ENCODE results near the gene HNMT. TPM values are rescaled to one million over a fixed set of nuclear protein-coding genes. Genes with fewer than 3 reads are reported as not detected.

HNMT gene
- total RNA-seq, 2 donors from 2014 or later = 37.2 to 52.1 TPM

DNA sequence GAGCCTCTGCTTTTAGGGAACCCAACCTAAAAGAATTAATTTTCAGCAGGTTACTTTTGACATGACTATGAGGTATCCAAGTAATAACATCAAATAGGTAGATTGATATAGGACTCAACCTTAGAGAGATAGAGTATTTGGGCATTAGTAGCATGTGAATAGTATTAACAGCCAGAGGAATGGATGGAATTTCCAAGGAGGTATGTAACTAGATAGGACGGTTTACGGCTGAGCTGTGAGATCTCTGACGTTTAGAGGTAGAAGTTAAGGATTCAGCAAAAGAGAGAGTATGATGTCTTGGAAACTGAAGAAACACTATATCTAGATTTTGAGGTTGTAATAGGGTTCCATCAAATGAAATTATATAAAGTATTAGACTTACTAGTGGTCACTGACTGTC is 70.3 kb downstream of the HNMT start:
- intact Hi-C loops (cut with DNase I) = no loop called here
- no peak for DNase-seq
- WGBS, 2 donors = 90% methylated on average over 3 of the region's 3 CpGs
- Histone ChIP-seq H3K27ac (no peak overlapping the region), H3K27me3 (no peaks in the 10 kb centered on the region), H3K36me3 (replicated peaks in 1 of 2; ENCODE audit: insufficient read depth in 1 of 2, low read depth in 2 of 2) (no peaks in the 10 kb centered on the region), H3K9me3 (no peaks in the 10 kb centered on the region), H3K4me1 (no peaks in the 10 kb centered on the region), H3K4me3 (no peak overlapping the region)
- no peak for ATAC-seq
- TF ChIP-seq CTCF (IDR thresholded peaks at IDR 0.05) (no peak), POLR2A (IDR thresholded peaks at IDR 0.05) (no peak)

GRCh38 chr2:138035608-138036217 is 71.4 kb downstream of the HNMT start:
- H3K27me3 ChIP-seq = no peaks in the 10 kb centered on the region
- ATAC-seq = no peak
- no peaks in the 10 kb centered on the region for H3K4me1 ChIP-seq
- no peak overlapping the region for H3K27ac ChIP-seq
- TF ChIP-seq CTCF (IDR thresholded peaks at IDR 0.05) (no peak), POLR2A (IDR thresholded peaks at IDR 0.05) (no peak)
- DNase-seq = no peak
- no peaks in the 10 kb centered on the region for H3K36me3 ChIP-seq (replicated peaks in 1 of 2; ENCODE audit: insufficient read depth in 1 of 2, low read depth in 2 of 2)
- no peak overlapping the region for H3K4me3 ChIP-seq
- 78% methylated on average over 4 of the region's 4 CpGs for WGBS, 2 donors
- intact Hi-C loops (cut with DNase I) = no loop called here
- H3K9me3 ChIP-seq = no peaks in the 10 kb centered on the region

- H3K27ac ChIP-seq = no peak overlapping the region
- H3K9me3 ChIP-seq = no peaks in the 10 kb centered on the region
- H3K27me3 ChIP-seq = no peaks in the 10 kb centered on the region
- no peaks in the 10 kb centered on the region for H3K36me3 ChIP-seq (replicated peaks in 1 of 2; ENCODE audit: insufficient read depth in 1 of 2, low read depth in 2 of 2)
- intact Hi-C loops (cut with DNase I) = no loop called here
- DNase-seq (no peak), ATAC-seq (no peak)
- 83 to 91% methylated on average over 5 of the region's 5 CpGs for WGBS, 2 donors
- H3K4me3 ChIP-seq = no peak overlapping the region
- H3K4me1 ChIP-seq = no peaks in the 10 kb centered on the region
- TF ChIP-seq CTCF (IDR thresholded peaks at IDR 0.05) (no peak), POLR2A (IDR thresholded peaks at IDR 0.05) (no peak)
Measured at GRCh38 chr2:138036522-138036921, 72.2 kb downstream of the HNMT start.

GRCh38 chr2:138037090-138037489 is 72.8 kb downstream of the HNMT start:
- H3K4me3 ChIP-seq = no peak overlapping the region
- WGBS, 2 donors = 87 to 92% methylated on average over 2 of the region's 2 CpGs
- ATAC-seq (no peak), DNase-seq (no peak)
- H3K36me3 ChIP-seq (replicated peaks in 1 of 2; ENCODE audit: insufficient read depth in 1 of 2, low read depth in 2 of 2) = no peaks in the 10 kb centered on the region
- no peak for TF ChIP-seq CTCF (IDR thresholded peaks at IDR 0.05)
- no peak for TF ChIP-seq POLR2A (IDR thresholded peaks at IDR 0.05)
- H3K27me3 ChIP-seq = no peaks in the 10 kb centered on the region
- intact Hi-C loops (cut with DNase I) = no loop called here
- no peak overlapping the region for H3K27ac ChIP-seq
- H3K9me3 ChIP-seq = no peaks in the 10 kb centered on the region
- no peaks in the 10 kb centered on the region for H3K4me1 ChIP-seq

DNA sequence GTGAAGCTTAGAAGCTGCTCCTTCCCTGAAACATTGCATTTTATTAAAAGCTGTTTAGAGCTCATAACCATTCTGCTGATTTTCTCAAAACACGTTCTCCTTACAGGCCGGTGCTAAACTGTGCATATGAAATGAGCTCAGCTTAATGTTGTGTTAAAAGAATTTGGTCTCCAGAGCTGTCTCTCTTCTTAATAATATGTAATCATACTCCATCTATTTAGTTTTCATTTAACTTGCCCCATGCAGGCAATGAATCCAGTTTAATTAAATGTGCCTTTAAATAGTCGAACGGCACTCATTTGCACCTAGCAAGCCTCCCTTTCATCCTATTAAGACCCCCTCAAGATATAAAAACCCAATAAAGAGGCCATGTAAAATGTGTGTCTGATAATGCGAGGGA is 76.3 kb downstream of the HNMT start:
- intact Hi-C loops (cut with DNase I) = no loop called here
- no peak for ATAC-seq
- TF ChIP-seq POLR2A (IDR thresholded peaks at IDR 0.05) (no peak), CTCF (IDR thresholded peaks at IDR 0.05) (no peak)
- WGBS, 2 donors = 75 to 82% methylated on average over 5 of the region's 5 CpGs
- Histone ChIP-seq H3K4me3 (no peak overlapping the region), H3K9me3 (no peaks in the 10 kb centered on the region), H3K27me3 (no peaks in the 10 kb centered on the region), H3K27ac (no peak overlapping the region), H3K4me1 (no peaks in the 10 kb centered on the region), H3K36me3 (replicated peaks in 1 of 2; ENCODE audit: insufficient read depth in 1 of 2, low read depth in 2 of 2) (no peaks in the 10 kb centered on the region)
- DNase-seq = no peak
